ENCODE measurements around the gene DCAF8.

The DCAF8 gene

GRCh38 chr1:160167580-160167979 is 94.8 kb downstream of the DCAF8 start:
- DNase-seq, result no peak

- no peak for DNase-seq
These were observed 95.3 kb downstream of the DCAF8 start for GRCh38 chr1:160167056-160167455.

DNA sequence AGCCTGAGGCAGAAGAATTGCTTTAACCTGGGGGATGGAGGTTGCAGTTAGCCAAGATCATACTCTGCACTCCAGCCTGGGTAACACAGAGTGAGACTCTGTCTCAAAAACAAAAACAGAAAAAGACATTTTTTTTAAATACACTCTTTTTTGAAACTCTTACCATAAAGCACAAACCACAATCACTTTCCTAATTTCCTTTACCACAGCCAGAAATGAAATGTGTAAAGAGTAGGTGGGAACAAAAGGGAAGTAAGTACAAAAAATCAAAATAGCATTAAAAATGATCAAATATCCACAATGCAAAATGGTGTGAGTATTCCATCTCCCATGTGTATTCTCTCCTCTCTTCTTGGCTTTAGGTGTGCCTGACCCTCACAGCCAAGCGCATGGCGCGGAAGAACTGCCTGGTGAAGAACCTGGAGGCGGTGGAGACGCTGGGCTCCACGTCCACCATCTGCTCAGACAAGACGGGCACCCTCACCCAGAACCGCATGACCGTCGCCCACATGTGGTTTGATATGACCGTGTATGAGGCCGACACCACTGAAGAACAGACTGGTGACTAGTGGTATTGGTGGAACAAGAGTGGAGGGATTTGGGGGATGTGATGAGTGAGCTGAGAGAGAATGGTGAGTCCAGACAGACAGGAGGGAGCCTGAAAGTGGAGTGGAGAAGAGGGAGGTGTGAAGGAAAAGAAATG is 96.0 kb downstream of the DCAF8 start:
- no peak for DNase-seq

Data from activated CD4-positive, CD25-positive, alpha-beta regulatory T cell treated with anti-CD3 and anti-CD28 coated beads, Interleukin-2, amount 50 U/mL, for 72 hours (primary cell).